Measurements from ENCODE around the gene SRD5A1. TPM values are rescaled to one million over a fixed set of nuclear protein-coding genes. Genes with fewer than 3 reads are reported as not detected.

The SRD5A1 gene
- total RNA-seq, 1 experiment from 2014 or later = 30.4 TPM

DNA sequence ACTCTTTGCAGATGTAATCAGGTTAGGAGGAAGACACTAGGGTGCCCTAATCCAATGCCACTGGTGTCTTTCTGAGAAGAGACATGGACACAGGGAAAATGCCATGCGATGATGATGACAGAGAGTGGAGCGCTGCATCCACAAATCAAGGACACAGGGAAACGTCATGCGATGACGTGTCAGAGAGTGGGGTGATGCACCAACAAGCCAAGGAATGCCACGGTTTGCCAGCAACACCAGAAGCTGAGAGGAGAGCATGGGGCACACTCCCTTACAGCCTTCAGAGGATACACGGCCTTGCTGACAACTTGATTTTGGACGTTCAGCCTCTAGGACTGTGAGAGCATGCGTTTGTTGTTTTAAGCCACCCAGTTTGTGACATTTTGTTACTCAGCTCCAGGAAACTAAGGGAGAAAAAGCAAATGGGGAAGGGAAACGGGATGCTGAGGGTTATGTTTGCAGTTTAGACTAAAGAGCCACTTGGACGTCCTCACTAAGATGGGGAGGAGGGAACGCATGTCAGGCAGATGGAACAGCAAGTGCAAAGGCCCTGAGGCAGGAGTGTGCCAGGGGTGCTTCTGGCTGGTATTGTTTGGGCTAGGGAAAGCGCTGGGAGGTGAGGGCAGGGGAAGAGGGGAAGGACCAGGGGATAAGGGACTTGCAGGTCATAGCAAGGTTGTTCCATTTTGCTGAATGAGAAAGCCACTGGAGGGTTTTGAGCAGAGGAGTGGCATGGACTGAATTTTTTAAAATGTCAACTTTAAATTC, 77.5 kb downstream of the SRD5A1 start:
- Histone ChIP-seq H3K36me3 (ENCODE audit: control insufficient read depth, insufficient read depth, low read length) (no peaks in the 10 kb centered on the region; the same call in 1 of the 2 replicates), H3K27ac (ENCODE audit: low read length) (no peak overlapping the region), H3K9me3 (ENCODE audit: control insufficient read depth, insufficient read depth, low read depth, low read length) (no peaks in the 10 kb centered on the region), H3K4me1 (ENCODE audit: control insufficient read depth, insufficient read depth, low read length) (peaks cover 8% of the 10 kb centered on the region; the same call in 1 of the 2 replicates), H3K4me3 (ENCODE audit: low read depth in 2 of 2, low read length in 2 of 2) (no peak overlapping the region), H3K27me3 (ENCODE audit: control insufficient read depth, insufficient read depth, low read length) (no peaks in the 10 kb centered on the region)
- no peak for TF ChIP-seq TCF7L2 (IDR thresholded peaks at IDR 0.05; ENCODE audit: low read depth, low read length)
- no peak for DNase-seq (ENCODE audit: low read depth, low spot score)
- in situ Hi-C loops (cut with HindIII; ENCODE audit: low pct_unique_long_range_greater_than_20kb, low sequenced_read_pairs) (no loop called here), intact Hi-C loops (cut with micrococcal nuclease; ENCODE audit: unreplicated experiment) (loop anchor here (10.0 kb wide), 1 partner anchor 76 kb away; the partner anchor contains the start of genes NSUN2 and SRD5A1)
- BruUV-seq (replicated peaks) = no TSS peak
- ChIA-PET CTCF (interaction anchor here (0.6 kb wide), 1 partner anchor 286 kb away, joined by 6 read pairs; no protein-coding TSS in a partner anchor), POLR2A (no interaction called here)
- ATAC-seq = no peak

- POLR2A ChIA-PET = interaction anchor here (0.7 kb wide), 1 partner anchor 273 kb away, joined by 3 read pairs; no protein-coding TSS in a partner anchor
- BruUV-seq (replicated peaks) = no TSS peak
Measured at GRCh38 chr5:6711409-6712141, 78.3 kb downstream of the SRD5A1 start.

More at GRCh38 chr5:6711409-6712141, 78.3 kb downstream of the SRD5A1 start:
- in situ Hi-C loops (cut with HindIII; ENCODE audit: low pct_unique_long_range_greater_than_20kb, low sequenced_read_pairs) = no loop called here
- no peak for DNase-seq (ENCODE audit: low read depth, low spot score)
- H3K4me1 ChIP-seq (ENCODE audit: control insufficient read depth, insufficient read depth, low read length) = peaks cover 16% of the 10 kb centered on the region
- TF ChIP-seq POLR2AphosphoS5 (IDR thresholded peaks at IDR 0.05; ENCODE audit: low read depth, low read length) (0 out of 2 replicates have a peak, but pooled peaks have one; percentile 11), TCF7L2 (IDR thresholded peaks at IDR 0.05; ENCODE audit: low read depth, low read length) (no peak), SIN3A (IDR thresholded peaks at IDR 0.05; ENCODE audit: borderline replicate concordance, insufficient read depth, low read depth, low read length) (no peak), REST (IDR thresholded peaks at IDR 0.05; ENCODE audit: insufficient read depth in 1 of 2, low read depth in 2 of 2, low read length in 1 of 2) (no peak)
- TF ChIP-seq, protein P1, sequence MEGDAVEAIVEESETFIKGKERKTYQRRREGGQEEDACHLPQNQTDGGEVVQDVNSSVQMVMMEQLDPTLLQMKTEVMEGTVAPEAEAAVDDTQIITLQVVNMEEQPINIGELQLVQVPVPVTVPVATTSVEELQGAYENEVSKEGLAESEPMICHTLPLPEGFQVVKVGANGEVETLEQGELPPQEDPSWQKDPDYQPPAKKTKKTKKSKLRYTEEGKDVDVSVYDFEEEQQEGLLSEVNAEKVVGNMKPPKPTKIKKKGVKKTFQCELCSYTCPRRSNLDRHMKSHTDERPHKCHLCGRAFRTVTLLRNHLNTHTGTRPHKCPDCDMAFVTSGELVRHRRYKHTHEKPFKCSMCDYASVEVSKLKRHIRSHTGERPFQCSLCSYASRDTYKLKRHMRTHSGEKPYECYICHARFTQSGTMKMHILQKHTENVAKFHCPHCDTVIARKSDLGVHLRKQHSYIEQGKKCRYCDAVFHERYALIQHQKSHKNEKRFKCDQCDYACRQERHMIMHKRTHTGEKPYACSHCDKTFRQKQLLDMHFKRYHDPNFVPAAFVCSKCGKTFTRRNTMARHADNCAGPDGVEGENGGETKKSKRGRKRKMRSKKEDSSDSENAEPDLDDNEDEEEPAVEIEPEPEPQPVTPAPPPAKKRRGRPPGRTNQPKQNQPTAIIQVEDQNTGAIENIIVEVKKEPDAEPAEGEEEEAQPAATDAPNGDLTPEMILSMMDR (IDR thresholded peaks at IDR 0.05) = no peak
- no peaks in the 10 kb centered on the region for H3K27me3 ChIP-seq (ENCODE audit: control insufficient read depth, insufficient read depth, low read length)
- ATAC-seq = no peak
- peak overlapping the region; percentile 73 to 87 for H3K4me3 ChIP-seq (ENCODE audit: low read depth in 2 of 2, low read length in 2 of 2)
- H3K36me3 ChIP-seq (ENCODE audit: control insufficient read depth, insufficient read depth, low read length) = no peaks in the 10 kb centered on the region; the same call in 1 of the 2 replicates
- intact Hi-C loops (cut with micrococcal nuclease; ENCODE audit: unreplicated experiment) = loop anchor here (10.0 kb wide), 1 partner anchor 77 kb away; the partner anchor contains the start of genes NSUN2 and SRD5A1
- H3K9me3 ChIP-seq (ENCODE audit: control insufficient read depth, insufficient read depth, low read depth, low read length) = no peaks in the 10 kb centered on the region
- peak overlapping the region; percentile 97 for H3K27ac ChIP-seq (ENCODE audit: low read length)
- CTCF ChIA-PET = interaction anchor here (0.6 kb wide), 1 partner anchor 286 kb away, joined by 6 read pairs; no protein-coding TSS in a partner anchor

Measured in Panc1 (cell line).